T-helper 2 cell treated with Interferon-gamma antibody and Interleukin-4, amounts not matched to agents 5 μg/mL and 100 μg/mL, for 36 hours (primary cell): ENCODE data around the gene SLC16A7.

Experiments
- DNase-seq: peaks from one replicate; pipeline ENCODE4 v3.0.0; 2021; ENCODE audit warnings: low spot score
- H3K27ac Mint-ChIP-seq: one replicate; pipeline ENCODE4 v1.8.0; 2021; ENCODE audit warnings: mild to moderate bottlenecking, mixed read lengths
- H3K27me3 Mint-ChIP-seq: one replicate; pipeline ENCODE4 v1.8.0; 2021; ENCODE audit warnings: low read depth, mixed read lengths
- H3K36me3 Mint-ChIP-seq: one replicate; pipeline ENCODE4 v1.8.0; 2021; ENCODE audit warnings: low read depth, mixed read lengths
- H3K4me1 Mint-ChIP-seq: one replicate; pipeline ENCODE4 v1.8.0; 2021; ENCODE audit warnings: low read depth, mixed read lengths
- H3K4me3 Mint-ChIP-seq: one replicate; pipeline ENCODE4 v1.8.0; 2022; ENCODE audit warnings: mild to moderate bottlenecking, moderate library complexity, mixed read lengths
- H3K9me3 Mint-ChIP-seq: one replicate; pipeline ENCODE4 v1.8.0; 2021; ENCODE audit warnings: mixed read lengths

Gene SLC16A7

DNA sequence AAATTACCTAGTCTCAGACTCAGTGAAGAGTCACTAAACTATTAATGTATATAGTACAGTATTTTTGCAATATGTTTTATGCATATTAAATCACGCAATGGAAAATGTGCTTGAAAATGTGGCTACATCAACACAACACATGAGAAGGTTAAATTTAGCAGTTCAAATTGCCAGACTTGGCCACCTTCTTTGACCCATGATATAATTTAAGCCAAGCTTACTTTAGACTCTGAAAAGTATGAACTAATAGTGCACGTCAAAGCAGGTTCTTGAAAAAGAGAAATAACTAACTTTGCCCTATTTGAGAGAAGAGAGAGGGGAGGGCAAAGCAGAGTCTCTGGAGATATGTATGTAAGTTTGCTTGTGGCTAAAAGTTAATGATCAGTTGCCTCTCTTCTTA, 68.7 kb downstream of the SLC16A7 start:
- Mint-ChIP-seq H3K27ac (no peak overlapping the region), H3K4me3 (no peak overlapping the region), H3K9me3 (peaks cover 18% of the 10 kb centered on the region), H3K27me3 (no peaks in the 10 kb centered on the region), H3K4me1 (peaks cover 1% of the 10 kb centered on the region), H3K36me3 (peaks cover 25% of the 10 kb centered on the region)
- no peak for DNase-seq

DNA sequence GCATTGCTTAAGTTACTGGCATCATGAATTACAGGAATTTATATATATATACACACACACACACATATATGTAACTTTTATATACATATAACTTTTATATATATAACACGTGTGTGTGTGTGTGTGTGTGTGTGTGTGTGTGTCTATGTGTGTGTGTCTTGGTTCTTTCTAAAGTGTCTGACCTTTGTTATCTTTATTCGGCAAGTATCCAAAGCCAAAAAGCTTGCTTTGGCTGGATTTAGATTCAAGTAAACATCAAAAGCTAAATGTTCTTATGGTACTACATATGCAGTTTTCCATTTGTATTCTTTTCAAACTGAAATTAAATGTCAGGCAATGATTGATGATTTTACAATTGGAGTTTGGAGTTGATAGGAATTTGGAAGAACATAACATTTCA, 69.9 kb downstream of the SLC16A7 start:
- H3K27me3 Mint-ChIP-seq: no peaks in the 10 kb centered on the region
- peaks cover 1% of the 10 kb centered on the region for H3K4me1 Mint-ChIP-seq
- H3K36me3 Mint-ChIP-seq: peaks cover 25% of the 10 kb centered on the region
- DNase-seq: no peak
- H3K9me3 Mint-ChIP-seq: peaks cover 18% of the 10 kb centered on the region
- H3K27ac Mint-ChIP-seq: no peak overlapping the region
- H3K4me3 Mint-ChIP-seq: no peak overlapping the region

DNA sequence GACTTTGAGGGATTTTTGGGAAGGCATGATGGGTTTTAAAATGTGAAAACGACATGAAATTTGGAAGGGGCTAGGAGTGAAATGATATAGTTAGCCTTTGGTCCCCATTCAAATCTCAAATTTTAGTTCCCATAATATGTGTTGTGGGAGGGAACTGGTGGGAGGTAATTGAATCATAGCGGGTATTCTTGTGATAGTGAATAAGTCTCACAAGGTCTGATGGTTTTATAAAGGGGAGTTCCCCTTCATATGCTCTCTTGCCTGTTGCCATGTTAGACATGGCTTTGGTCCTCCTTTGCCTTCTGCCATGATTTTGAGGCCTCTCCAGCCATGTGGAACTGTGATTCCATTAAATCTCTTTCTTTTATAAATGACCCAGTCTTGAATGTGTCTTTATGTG, 72.8 kb downstream of the SLC16A7 start:
- Mint-ChIP-seq H3K36me3 (peaks cover 25% of the 10 kb centered on the region), H3K27ac (no peak overlapping the region), H3K4me1 (no peaks in the 10 kb centered on the region), H3K27me3 (no peaks in the 10 kb centered on the region), H3K4me3 (no peak overlapping the region), H3K9me3 (peaks cover 18% of the 10 kb centered on the region)
- no peak for DNase-seq

DNA sequence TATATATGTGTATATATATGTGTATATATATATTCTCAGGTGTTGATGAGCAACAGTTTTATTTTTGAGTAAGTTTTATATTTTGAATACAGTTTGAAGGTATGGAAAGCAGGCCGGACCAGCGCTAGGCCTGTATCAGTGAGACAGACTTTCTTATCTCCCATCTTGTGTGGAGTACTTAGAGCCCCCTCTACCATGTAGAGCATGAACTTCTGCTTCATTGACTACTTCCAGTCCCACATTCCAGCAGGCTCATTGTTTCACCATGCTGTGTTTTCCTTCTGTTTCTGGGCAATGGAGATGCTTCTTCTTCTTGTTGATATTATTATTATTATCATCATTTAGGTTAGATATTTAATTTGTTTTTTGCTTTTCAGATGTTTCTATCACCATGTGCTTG, 76.4 kb downstream of the SLC16A7 start:
- Mint-ChIP-seq H3K9me3 (peaks cover 8% of the 10 kb centered on the region), H3K4me3 (no peak overlapping the region), H3K4me1 (no peaks in the 10 kb centered on the region), H3K36me3 (peaks cover 25% of the 10 kb centered on the region), H3K27ac (no peak overlapping the region), H3K27me3 (no peaks in the 10 kb centered on the region)
- no peak for DNase-seq

DNA sequence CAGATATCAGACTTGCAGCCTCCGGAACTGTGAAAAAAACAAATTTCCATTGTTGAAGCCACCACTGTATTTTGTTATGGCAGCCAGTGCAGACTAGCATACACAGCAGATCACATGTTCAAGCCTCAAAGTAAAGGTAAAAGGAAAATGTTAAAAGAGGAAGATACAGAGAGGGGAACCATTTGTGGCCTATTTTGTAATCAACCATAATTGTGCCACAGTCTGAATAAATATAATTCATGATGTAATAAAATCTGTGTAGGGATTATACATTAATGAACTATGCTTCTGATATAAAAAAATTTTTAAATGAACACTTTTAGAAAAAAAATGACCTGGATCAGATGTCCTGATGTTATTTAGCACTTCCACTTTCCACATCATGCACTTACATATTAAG, 79.6 kb downstream of the SLC16A7 start:
- no peak overlapping the region for H3K27ac Mint-ChIP-seq

DNA sequence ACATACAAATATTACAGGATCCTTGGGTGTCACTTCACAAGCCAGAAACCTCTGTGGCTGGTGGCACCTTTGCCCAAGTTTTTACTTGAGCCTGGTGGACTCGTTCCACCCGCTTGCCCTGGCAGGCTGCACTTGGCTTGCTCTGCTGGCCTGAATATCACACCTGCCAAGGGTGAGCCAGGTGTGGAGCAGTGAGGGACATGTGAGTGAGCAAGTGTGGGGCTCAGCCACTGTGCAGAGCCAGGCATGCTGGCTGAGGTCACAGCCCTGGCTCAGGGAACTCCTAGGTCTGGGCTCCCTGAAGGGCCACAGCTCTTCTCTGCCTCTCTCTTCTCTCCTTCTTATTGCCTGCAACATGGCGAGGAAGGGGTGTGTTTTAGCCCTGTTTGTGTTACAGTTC, 82.0 kb downstream of the SLC16A7 start:
- no peaks in the 10 kb centered on the region for H3K4me1 Mint-ChIP-seq
- H3K27ac Mint-ChIP-seq: no peak overlapping the region
- no peaks in the 10 kb centered on the region for H3K27me3 Mint-ChIP-seq
- H3K9me3 Mint-ChIP-seq: peaks cover 20% of the 10 kb centered on the region
- no peak overlapping the region for H3K4me3 Mint-ChIP-seq
- H3K36me3 Mint-ChIP-seq: peaks cover 31% of the 10 kb centered on the region
- DNase-seq: no peak

More for the DNA sequence above, 79.6 kb downstream of the SLC16A7 start:
- no peak for DNase-seq
- peaks cover 28% of the 10 kb centered on the region for H3K36me3 Mint-ChIP-seq
- no peak overlapping the region for H3K4me3 Mint-ChIP-seq
- peaks cover 17% of the 10 kb centered on the region for H3K9me3 Mint-ChIP-seq
- no peaks in the 10 kb centered on the region for H3K4me1 Mint-ChIP-seq
- no peaks in the 10 kb centered on the region for H3K27me3 Mint-ChIP-seq

DNA sequence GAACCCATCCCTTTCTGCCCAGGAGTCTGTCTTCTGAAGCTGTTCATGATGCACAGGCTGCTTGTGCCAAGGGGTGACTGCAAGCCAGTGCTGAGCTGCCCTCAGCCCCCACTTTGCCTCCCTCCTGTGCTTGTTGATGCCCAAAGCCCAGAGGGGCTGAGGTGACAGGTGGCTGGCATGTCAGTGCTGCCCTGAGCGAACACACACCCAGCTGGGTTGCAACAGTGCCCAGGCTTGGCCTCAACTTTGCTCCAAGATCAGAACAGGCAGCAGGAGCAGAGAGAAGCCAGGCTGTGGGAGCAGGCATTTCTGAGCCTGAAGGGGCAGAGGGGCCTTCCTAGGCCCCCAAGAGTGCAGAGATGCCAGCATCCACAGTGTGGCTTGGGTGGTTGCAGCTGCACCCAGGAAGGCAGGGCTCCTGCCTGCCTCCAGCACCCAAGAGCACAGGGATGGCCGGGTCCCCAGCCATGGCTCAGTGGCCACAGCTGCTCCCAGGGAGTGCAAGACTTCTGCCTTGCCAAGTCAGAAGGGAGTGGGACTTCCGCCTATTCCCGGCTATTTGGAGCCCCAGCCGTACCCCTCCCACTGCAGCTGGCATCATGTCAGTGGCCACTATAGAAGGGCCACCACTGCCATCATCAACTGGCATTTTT, 83.1 kb downstream of the SLC16A7 start:
- Mint-ChIP-seq H3K36me3 (peaks cover 31% of the 10 kb centered on the region), H3K4me3 (no peak overlapping the region), H3K4me1 (no peaks in the 10 kb centered on the region), H3K27me3 (no peaks in the 10 kb centered on the region), H3K27ac (no peak overlapping the region), H3K9me3 (peaks cover 20% of the 10 kb centered on the region)
- no peak for DNase-seq

DNA sequence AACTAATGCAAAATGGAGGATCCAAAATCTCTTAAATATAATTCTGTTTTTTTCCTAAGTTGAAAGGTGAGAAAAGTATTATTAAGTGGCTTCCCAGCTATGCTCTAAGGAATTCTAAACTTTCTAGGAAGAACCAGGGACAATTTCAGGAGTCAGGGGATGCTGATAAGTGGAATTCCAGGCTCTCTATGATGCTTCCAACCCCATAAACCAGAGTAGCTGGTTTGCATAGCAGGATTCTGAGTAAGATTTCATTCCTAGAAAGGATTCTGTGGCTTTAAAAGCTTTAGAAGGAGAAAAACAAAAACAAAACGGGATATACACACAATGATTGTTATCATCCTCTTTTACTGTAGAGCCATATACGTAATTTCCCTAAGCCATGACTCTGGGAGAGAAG, 93.9 kb downstream of the SLC16A7 start:
- Mint-ChIP-seq H3K27ac (no peak overlapping the region), H3K36me3 (peaks cover 5% of the 10 kb centered on the region), H3K4me3 (no peak overlapping the region), H3K27me3 (no peaks in the 10 kb centered on the region), H3K9me3 (peaks cover 8% of the 10 kb centered on the region), H3K4me1 (no peaks in the 10 kb centered on the region)
- DNase-seq: no peak

DNA sequence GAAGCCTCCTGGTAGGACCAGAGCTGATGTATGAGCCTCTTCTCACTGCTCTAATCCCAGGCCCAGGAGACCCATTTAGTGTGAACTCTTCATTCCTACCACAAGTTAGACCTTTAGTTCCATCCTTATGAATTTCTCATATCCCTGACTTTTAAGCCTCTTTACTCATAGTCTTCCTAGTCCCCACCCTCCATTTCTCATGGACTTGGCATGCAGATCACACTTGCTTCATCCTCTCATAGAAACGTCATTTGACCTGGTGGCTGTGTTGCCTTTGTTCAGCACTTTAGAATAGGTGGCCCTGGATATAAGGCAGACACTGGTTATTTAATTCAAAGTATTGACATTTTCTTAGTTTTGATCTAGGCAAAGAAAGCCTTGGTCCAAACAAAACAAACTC, 99.5 kb downstream of the SLC16A7 start:
- Mint-ChIP-seq H3K9me3 (peaks cover 8% of the 10 kb centered on the region), H3K4me3 (no peak overlapping the region), H3K4me1 (peaks cover 2% of the 10 kb centered on the region), H3K27me3 (no peaks in the 10 kb centered on the region), H3K36me3 (peaks cover 5% of the 10 kb centered on the region), H3K27ac (no peak overlapping the region)
- DNase-seq: no peak

DNA sequence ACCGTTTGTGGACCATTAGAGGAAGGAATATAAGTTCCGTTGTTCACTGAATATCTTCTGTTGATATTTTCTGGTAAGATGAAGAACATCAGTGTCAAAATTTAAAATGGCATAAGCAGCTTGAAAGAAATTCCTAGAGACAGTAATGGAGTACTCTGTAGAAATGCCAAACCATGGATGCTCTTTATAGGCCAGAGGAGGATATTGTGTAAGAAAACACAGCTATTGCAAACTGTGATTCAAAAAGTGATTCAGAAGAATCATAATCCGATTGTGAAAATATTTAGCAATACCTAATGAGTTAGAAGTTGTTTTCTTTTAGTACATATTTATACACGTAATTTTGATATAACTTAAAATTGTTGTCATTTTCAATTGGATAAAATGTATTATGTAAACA, 102.8 kb downstream of the SLC16A7 start:
- no peak overlapping the region for H3K4me3 Mint-ChIP-seq
- H3K36me3 Mint-ChIP-seq: no peaks in the 10 kb centered on the region
- DNase-seq: no peak
- no peak overlapping the region for H3K27ac Mint-ChIP-seq
- no peaks in the 10 kb centered on the region for H3K9me3 Mint-ChIP-seq
- peaks cover 2% of the 10 kb centered on the region for H3K4me1 Mint-ChIP-seq
- no peaks in the 10 kb centered on the region for H3K27me3 Mint-ChIP-seq

DNA sequence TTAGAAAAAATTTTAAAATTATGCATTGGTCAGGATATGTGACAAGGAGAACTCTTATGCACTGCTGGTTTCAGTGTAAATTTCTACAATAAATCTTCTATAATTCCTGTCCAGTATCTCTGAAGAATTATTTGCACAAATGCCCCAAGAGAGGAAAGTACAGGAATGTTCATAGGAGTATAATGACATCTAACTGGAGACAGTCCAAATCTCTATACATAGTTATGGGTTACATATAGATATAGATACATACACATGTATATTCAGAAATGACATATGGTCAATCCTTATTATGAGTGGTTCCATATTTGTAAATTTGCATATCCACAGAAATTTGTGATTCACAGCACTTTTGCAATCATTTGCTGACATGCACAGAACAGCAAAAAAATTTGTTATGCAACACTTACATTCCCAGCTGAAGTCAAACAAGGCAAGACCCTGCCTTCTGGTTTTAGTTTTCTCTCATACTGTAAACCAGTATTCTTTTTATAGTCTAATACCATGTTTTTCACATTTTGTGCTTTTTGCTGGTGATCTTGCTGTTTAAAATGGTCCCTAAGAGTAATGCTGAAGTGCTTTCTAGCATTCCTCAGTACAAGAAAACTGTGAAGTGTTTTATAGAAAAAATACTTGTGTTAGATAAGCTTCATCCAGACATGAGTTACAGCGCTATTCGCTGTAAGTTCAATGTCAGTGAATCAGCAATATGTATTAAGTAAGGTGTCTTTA, 103.8 kb downstream of the SLC16A7 start:
- Mint-ChIP-seq H3K27ac (no peak overlapping the region), H3K36me3 (no peaks in the 10 kb centered on the region), H3K4me3 (no peak overlapping the region), H3K4me1 (peaks cover 2% of the 10 kb centered on the region), H3K27me3 (no peaks in the 10 kb centered on the region), H3K9me3 (no peaks in the 10 kb centered on the region)
- no peak for DNase-seq

DNA sequence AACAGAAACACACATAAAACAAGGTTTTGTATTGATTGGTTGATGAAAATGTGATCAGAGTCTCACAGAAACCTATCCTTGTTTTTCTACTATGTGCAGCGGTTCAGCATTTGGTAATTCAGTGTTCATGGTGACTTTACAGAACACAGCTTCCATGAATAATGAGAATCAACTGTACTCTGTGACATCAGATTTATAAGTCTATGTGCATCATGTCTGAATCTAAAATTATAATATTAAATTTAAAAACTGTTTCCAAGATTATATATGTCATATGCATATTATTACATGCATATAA, 104.3 kb downstream of the SLC16A7 start:
- H3K4me1 Mint-ChIP-seq: peaks cover 2% of the 10 kb centered on the region
- no peak overlapping the region for H3K27ac Mint-ChIP-seq
- H3K9me3 Mint-ChIP-seq: no peaks in the 10 kb centered on the region
- DNase-seq: no peak
- no peaks in the 10 kb centered on the region for H3K36me3 Mint-ChIP-seq
- H3K27me3 Mint-ChIP-seq: no peaks in the 10 kb centered on the region
- no peak overlapping the region for H3K4me3 Mint-ChIP-seq

DNA sequence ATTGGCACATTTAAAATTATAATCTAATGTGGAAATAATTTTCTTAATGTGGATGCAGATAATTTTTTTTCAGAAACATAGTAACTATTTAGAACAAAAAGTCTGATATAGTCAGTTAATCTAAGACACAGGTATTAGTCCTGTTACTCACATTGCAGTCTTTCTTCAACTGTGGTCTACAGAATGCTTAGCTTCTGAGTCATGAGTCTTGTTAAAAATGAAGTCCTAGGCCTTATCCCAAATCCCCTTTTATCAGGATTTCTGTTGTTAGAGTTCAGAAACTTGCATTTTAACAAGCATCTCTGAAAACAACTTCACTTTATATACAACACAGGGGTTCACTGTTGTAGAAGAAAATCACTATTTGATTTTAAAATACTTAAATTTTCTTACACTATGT, 112.2 kb downstream of the SLC16A7 start:
- no peaks in the 10 kb centered on the region for H3K9me3 Mint-ChIP-seq
- peaks cover 16% of the 10 kb centered on the region for H3K36me3 Mint-ChIP-seq
- no peak overlapping the region for H3K4me3 Mint-ChIP-seq
- no peaks in the 10 kb centered on the region for H3K4me1 Mint-ChIP-seq
- DNase-seq: no peak
- H3K27me3 Mint-ChIP-seq: no peaks in the 10 kb centered on the region
- no peak overlapping the region for H3K27ac Mint-ChIP-seq

DNA sequence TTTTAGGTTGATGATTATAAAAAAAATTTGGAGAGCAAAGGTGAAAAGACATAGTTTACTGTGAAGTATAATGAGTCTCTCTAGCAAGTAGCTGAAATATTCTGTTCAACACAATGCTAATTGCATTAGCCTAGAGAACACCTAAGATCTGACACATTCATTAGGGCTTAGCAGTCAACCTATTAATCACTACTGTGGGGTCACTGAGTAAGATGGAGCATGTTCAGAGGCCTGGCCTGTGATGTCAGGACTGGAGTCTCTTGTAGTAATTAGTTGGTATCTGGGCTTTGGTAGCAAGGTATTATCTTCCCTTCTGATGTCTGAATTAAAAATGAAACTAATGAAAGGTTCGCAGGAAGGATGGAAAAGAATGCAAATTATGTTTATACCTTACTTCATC, 112.7 kb downstream of the SLC16A7 start:
- H3K27ac Mint-ChIP-seq: no peak overlapping the region
- no peaks in the 10 kb centered on the region for H3K27me3 Mint-ChIP-seq
- no peaks in the 10 kb centered on the region for H3K4me1 Mint-ChIP-seq
- no peak overlapping the region for H3K4me3 Mint-ChIP-seq
- H3K9me3 Mint-ChIP-seq: no peaks in the 10 kb centered on the region
- H3K36me3 Mint-ChIP-seq: peaks cover 16% of the 10 kb centered on the region
- no peak for DNase-seq
